Panc1 (cell line): ENCODE measurements around the gene KRTAP10-4. TPM values are rescaled to one million over a fixed set of nuclear protein-coding genes. Genes with fewer than 3 reads are reported as not detected.

Experiments used
- ATAC-seq: fragments of 200-7000 bp; cut with Tn5 transposase; 2 replicates; pipeline ENCODE4 v1.9.1; 2020; ENCODE audit warnings: mild to moderate bottlenecking, moderate library complexity
- BruUV-seq: library from RNA; stranded (reverse); fragments of 400-500 nt; replicated peaks from 2 replicates; lab custom pipeline; 2021; lab: Mats Ljungman, UMichigan
- CTCF ChIA-PET: fragments of 300-600 bp; sonication (Branson Sonifier 250); formaldehyde crosslinking; loops from one replicate; lab custom pipeline; 2022; ENCODE audit warnings: antibody characterized with exemption; lab: Charles Lee
- POLR2A ChIA-PET: fragments of 300-600 bp; sonication (Branson Sonifier 250); formaldehyde crosslinking; loops from one replicate; lab custom pipeline; 2022; ENCODE audit warnings: antibody characterized with exemption; lab: Charles Lee
- DNase-seq: peaks from one replicate; pipeline ENCODE4 v3.0.0-alpha.2; 2010; ENCODE audit warnings: low read depth, low spot score
- H3K27ac ChIP-seq: 2 replicates; pipeline ENCODE4 v1.5.1; 2011; ENCODE audit warnings: mild to moderate bottlenecking, low read length, inconsistent platforms
- H3K27me3 ChIP-seq: fragments of 200-500 bp; sonication (Bioruptor generic); 2 replicates; pipeline ENCODE4 v1.6.0; 2014; ENCODE audit warnings: low read length, inconsistent platforms; ENCODE audit not compliant: control insufficient read depth, insufficient read depth
- H3K36me3 ChIP-seq: fragments of 200-500 bp; sonication (Bioruptor generic); 2 replicates; pipeline ENCODE4 v1.5.1; 2014; ENCODE audit warnings: inconsistent platforms, mild to moderate bottlenecking, low read length, moderate library complexity; ENCODE audit not compliant: control insufficient read depth, insufficient read depth
- H3K4me1 ChIP-seq: 2 replicates; pipeline ENCODE4 v1.5.1; 2011; ENCODE audit warnings: inconsistent platforms, mild to moderate bottlenecking, low read length, moderate library complexity; ENCODE audit not compliant: control insufficient read depth, insufficient read depth
- H3K4me3 ChIP-seq, 2 experiments: 2 replicates each; pipeline ENCODE4 v1.5.1; 2011 to 2012; ENCODE audit warnings: low read depth in 2 of 2, low read length in 2 of 2, mild to moderate bottlenecking in 2 of 2, inconsistent platforms in 1 of 2, moderate library complexity in 1 of 2
- H3K9me3 ChIP-seq: fragments of 200-500 bp; sonication (Bioruptor generic); 2 replicates; pipeline ENCODE4 v1.5.1; 2014; ENCODE audit warnings: low read depth, mild to moderate bottlenecking, inconsistent platforms, low read length, moderate library complexity; ENCODE audit not compliant: control insufficient read depth, insufficient read depth
- POLR2AphosphoS5 ChIP-seq: IDR thresholded peaks from 2 replicates; pipeline ENCODE4 v1.6.1; 2012; ENCODE audit warnings: mild to moderate bottlenecking, low read depth, low read length, moderate library complexity
- SIN3A ChIP-seq: IDR thresholded peaks from 2 replicates; pipeline ENCODE4 v1.6.1; 2012; ENCODE audit warnings: low read depth, mild to moderate bottlenecking, low read length, moderate library complexity, borderline replicate concordance; ENCODE audit not compliant: insufficient read depth
- TCF7L2 ChIP-seq: IDR thresholded peaks from 2 replicates; pipeline ENCODE4 v1.6.1; 2011; ENCODE audit warnings: mild to moderate bottlenecking, low read depth, low read length, inconsistent platforms
- in situ Hi-C: cut with HindIII; loops from 2 replicates; pipeline ENCODE4 v1.10.0; 2016; ENCODE audit warnings: low sequenced_read_pairs, low pct_unique_long_range_greater_than_20kb
- intact Hi-C: fragments of 100-400 bp; cut with micrococcal nuclease; formaldehyde crosslinking; loops from one replicate; pipeline ENCODE4 v1.10.0; 2022; ENCODE audit not compliant: unreplicated experiment
- total RNA-seq: library from RNA; stranded (reverse); gene quantifications from one replicate; pipeline ENCODE4 v1.2.1, GENCODE V29; 2021; ENCODE audit not compliant: unreplicated experiment
- TF ChIP-seq, protein P1 (sequence below): fragments of 450-650 bp; IDR thresholded peaks from 2 replicates; pipeline ENCODE4 v1.5.1; 2017; ENCODE audit warnings: mild to moderate bottlenecking
- TF ChIP-seq, protein P2 (sequence below), 2 experiments: IDR thresholded peaks; 2 replicates each; pipeline ENCODE4 v1.6.1; 2011 to 2012; ENCODE audit warnings: low read depth in 2 of 2, control low read depth in 1 of 2, low read length in 1 of 2, mild to moderate bottlenecking in 1 of 2, moderate library complexity in 1 of 2; ENCODE audit not compliant: insufficient read depth in 1 of 2

KRTAP10-4 gene
- total RNA-seq, 1 experiment from 2014 or later = not detected

DNA sequence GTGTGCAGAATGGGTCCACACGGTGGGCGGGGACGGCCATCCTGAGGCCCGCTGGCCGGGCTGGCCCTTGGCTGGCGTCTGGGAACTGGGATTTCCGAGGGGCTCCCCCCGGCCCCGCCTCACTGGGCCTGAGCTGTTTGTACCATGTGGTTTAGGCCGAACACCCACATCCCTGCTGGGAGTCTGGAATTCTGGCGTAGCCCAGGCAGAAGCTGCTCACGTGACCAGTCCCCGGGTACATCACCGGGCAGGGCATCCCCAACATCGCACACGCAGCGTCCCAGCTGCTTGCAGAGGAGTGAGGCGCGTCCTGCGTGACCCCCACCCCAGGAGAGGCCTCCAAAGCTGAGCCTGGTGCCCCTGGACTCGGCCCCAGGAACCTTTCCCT lies 28.9 kb downstream of the KRTAP10-4 start:
- BruUV-seq = no TSS peak
- in situ Hi-C loops (no loop called here), intact Hi-C loops (no loop called here)
- TF ChIP-seq, protein P1, sequence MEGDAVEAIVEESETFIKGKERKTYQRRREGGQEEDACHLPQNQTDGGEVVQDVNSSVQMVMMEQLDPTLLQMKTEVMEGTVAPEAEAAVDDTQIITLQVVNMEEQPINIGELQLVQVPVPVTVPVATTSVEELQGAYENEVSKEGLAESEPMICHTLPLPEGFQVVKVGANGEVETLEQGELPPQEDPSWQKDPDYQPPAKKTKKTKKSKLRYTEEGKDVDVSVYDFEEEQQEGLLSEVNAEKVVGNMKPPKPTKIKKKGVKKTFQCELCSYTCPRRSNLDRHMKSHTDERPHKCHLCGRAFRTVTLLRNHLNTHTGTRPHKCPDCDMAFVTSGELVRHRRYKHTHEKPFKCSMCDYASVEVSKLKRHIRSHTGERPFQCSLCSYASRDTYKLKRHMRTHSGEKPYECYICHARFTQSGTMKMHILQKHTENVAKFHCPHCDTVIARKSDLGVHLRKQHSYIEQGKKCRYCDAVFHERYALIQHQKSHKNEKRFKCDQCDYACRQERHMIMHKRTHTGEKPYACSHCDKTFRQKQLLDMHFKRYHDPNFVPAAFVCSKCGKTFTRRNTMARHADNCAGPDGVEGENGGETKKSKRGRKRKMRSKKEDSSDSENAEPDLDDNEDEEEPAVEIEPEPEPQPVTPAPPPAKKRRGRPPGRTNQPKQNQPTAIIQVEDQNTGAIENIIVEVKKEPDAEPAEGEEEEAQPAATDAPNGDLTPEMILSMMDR = no peak
- TF ChIP-seq POLR2AphosphoS5 (no peak), SIN3A (no peak), TCF7L2 (no peak)
- TF ChIP-seq, protein P2, sequence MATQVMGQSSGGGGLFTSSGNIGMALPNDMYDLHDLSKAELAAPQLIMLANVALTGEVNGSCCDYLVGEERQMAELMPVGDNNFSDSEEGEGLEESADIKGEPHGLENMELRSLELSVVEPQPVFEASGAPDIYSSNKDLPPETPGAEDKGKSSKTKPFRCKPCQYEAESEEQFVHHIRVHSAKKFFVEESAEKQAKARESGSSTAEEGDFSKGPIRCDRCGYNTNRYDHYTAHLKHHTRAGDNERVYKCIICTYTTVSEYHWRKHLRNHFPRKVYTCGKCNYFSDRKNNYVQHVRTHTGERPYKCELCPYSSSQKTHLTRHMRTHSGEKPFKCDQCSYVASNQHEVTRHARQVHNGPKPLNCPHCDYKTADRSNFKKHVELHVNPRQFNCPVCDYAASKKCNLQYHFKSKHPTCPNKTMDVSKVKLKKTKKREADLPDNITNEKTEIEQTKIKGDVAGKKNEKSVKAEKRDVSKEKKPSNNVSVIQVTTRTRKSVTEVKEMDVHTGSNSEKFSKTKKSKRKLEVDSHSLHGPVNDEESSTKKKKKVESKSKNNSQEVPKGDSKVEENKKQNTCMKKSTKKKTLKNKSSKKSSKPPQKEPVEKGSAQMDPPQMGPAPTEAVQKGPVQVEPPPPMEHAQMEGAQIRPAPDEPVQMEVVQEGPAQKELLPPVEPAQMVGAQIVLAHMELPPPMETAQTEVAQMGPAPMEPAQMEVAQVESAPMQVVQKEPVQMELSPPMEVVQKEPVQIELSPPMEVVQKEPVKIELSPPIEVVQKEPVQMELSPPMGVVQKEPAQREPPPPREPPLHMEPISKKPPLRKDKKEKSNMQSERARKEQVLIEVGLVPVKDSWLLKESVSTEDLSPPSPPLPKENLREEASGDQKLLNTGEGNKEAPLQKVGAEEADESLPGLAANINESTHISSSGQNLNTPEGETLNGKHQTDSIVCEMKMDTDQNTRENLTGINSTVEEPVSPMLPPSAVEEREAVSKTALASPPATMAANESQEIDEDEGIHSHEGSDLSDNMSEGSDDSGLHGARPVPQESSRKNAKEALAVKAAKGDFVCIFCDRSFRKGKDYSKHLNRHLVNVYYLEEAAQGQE (IDR thresholded peaks at IDR 0.05; ENCODE audit: insufficient read depth in 1 of 2, low read depth in 2 of 2, low read length in 1 of 2) = no peak
- ChIA-PET CTCF (no interaction called here), POLR2A (no interaction called here)
- ATAC-seq (0 out of 2 replicates have a peak, but pooled peaks have one; percentile 23), DNase-seq (no peak)
- H3K9me3 ChIP-seq = no peaks in the 10 kb centered on the region
- H3K36me3 ChIP-seq = no peaks in the 10 kb centered on the region
- no peak overlapping the region for H3K4me3 ChIP-seq
- H3K27ac ChIP-seq = no peak overlapping the region
- no peaks in the 10 kb centered on the region for H3K27me3 ChIP-seq
- no peaks in the 10 kb centered on the region; the same call in 1 of the 2 replicates for H3K4me1 ChIP-seq

GRCh38 chr21:44603109-44603875 lies 29.8 kb downstream of the KRTAP10-4 start:
- H3K27me3 ChIP-seq = no peaks in the 10 kb centered on the region
- BruUV-seq = no TSS peak
- no peaks in the 10 kb centered on the region for H3K9me3 ChIP-seq
- ATAC-seq = no peak
- DNase-seq = no peak
- ChIA-PET CTCF (no interaction called here), POLR2A (no interaction called here)
- TF ChIP-seq, protein P2 (IDR thresholded peaks at IDR 0.05; ENCODE audit: insufficient read depth in 1 of 2, low read depth in 2 of 2, low read length in 1 of 2) = no peak
- TF ChIP-seq POLR2AphosphoS5 (no peak), SIN3A (no peak), TCF7L2 (no peak)
- TF ChIP-seq, protein P1 = no peak
- H3K27ac ChIP-seq = no peak overlapping the region
- H3K4me1 ChIP-seq = no peaks in the 10 kb centered on the region; the same call in 1 of the 2 replicates
- H3K4me3 ChIP-seq = no peak overlapping the region
- intact Hi-C loops = no loop called here
- H3K36me3 ChIP-seq = no peaks in the 10 kb centered on the region
- in situ Hi-C loops = no loop called here
